WTC11 (cell line): ENCODE results near the gene SHC3. TPM values are rescaled to one million over a fixed set of nuclear protein-coding genes. Genes with fewer than 3 reads are reported as not detected.

Source experiments
- ATAC-seq: fragments of 200-7000 bp; cut with Tn5 transposase; 2 replicates; pipeline ENCODE4 v1.10.0; 2021; ENCODE audit warnings: mild to moderate bottlenecking, moderate library complexity
- CTCF ChIA-PET: fragments of 300-600 bp; sonication (Branson Sonifier 250); formaldehyde crosslinking; loops from one replicate; lab custom pipeline; 2021; ENCODE audit warnings: antibody characterized with exemption; lab: Charles Lee
- POLR2A ChIA-PET: fragments of 350-600 bp; sonication (Branson Sonifier 250); formaldehyde crosslinking; loops from one replicate; lab custom pipeline; 2021; ENCODE audit warnings: antibody characterized with exemption; lab: Charles Lee
- DNase-seq: peaks from one replicate; pipeline ENCODE4 v3.0.0; 2021; ENCODE audit warnings: low spot score
- H3K27ac Mint-ChIP-seq: 2 replicates; pipeline ENCODE4 v1.8.0; 2021; ENCODE audit warnings: mixed read lengths
- H3K27me3 Mint-ChIP-seq: 2 replicates; pipeline ENCODE4 v1.8.0; 2021; ENCODE audit warnings: low read depth, mild to moderate bottlenecking, moderate library complexity, mixed read lengths
- H3K36me3 Mint-ChIP-seq: 2 replicates; pipeline ENCODE4 v1.8.0; 2021; ENCODE audit warnings: mixed read lengths
- H3K4me1 Mint-ChIP-seq: 2 replicates; pipeline ENCODE4 v1.8.0; 2022; ENCODE audit warnings: mixed read lengths
- H3K4me3 Mint-ChIP-seq: 2 replicates; pipeline ENCODE4 v1.8.0; 2021; ENCODE audit warnings: mild to moderate bottlenecking, moderate library complexity, mixed read lengths
- H3K9me3 Mint-ChIP-seq: 2 replicates; pipeline ENCODE4 v1.8.0; 2021; ENCODE audit warnings: mixed read lengths
- ETV6 ChIP-seq: sonication (generic); formaldehyde crosslinking; IDR thresholded peaks from 2 replicates; pipeline ENCODE4 v1.8.1; 2022; ENCODE audit warnings: mild to moderate bottlenecking, missing genetic modification reagents
- GABPB1 ChIP-seq: sonication (generic); formaldehyde crosslinking; IDR thresholded peaks from 2 replicates; pipeline ENCODE4 v1.8.1; 2023; ENCODE audit warnings: mild to moderate bottlenecking, missing genetic modification reagents
- JAZF1 ChIP-seq: fragments of 250-450 bp; sonication (Bioruptor Pico); IDR thresholded peaks from 2 replicates; pipeline ENCODE4 v1.9.0; 2021; ENCODE audit warnings: moderate library complexity, mild to moderate bottlenecking, inconsistent platforms
- MXD4 ChIP-seq: fragments of 250-450 bp; sonication (Bioruptor Pico); IDR thresholded peaks from 2 replicates; pipeline ENCODE4 v1.8.0; 2021; ENCODE audit warnings: mild to moderate bottlenecking, moderate library complexity, borderline replicate concordance
- MYBL2 ChIP-seq: sonication (generic); formaldehyde crosslinking; IDR thresholded peaks from 2 replicates; pipeline ENCODE4 v1.8.1; 2023; ENCODE audit warnings: mild to moderate bottlenecking, moderate library complexity, missing genetic modification reagents
- NR2C2 ChIP-seq: sonication (generic); formaldehyde crosslinking; IDR thresholded peaks from 2 replicates; pipeline ENCODE4 v1.8.0; 2022; ENCODE audit warnings: mild to moderate bottlenecking, missing genetic modification reagents
- NR3C1 ChIP-seq: sonication (generic); formaldehyde crosslinking; conservative IDR thresholded peaks from 2 replicates; pipeline ENCODE4 v1.8.1; 2023; ENCODE audit warnings: low read depth, mild to moderate bottlenecking, missing genetic modification reagents
- RELA ChIP-seq: sonication (generic); formaldehyde crosslinking; IDR thresholded peaks from 2 replicates; pipeline ENCODE4 v1.8.1; 2022; ENCODE audit warnings: missing genetic modification reagents, mild to moderate bottlenecking, borderline replicate concordance
- RORB ChIP-seq: fragments of 250-450 bp; sonication (Bioruptor Pico); IDR thresholded peaks from 2 replicates; pipeline ENCODE4 v1.9.0; 2021; ENCODE audit warnings: mild to moderate bottlenecking
- TCF7 ChIP-seq: sonication (generic); formaldehyde crosslinking; IDR thresholded peaks from 2 replicates; pipeline ENCODE4 v1.8.0; 2022; ENCODE audit warnings: mild to moderate bottlenecking, low read depth, missing genetic modification reagents, moderate library complexity
- ZNF232 ChIP-seq: sonication (generic); formaldehyde crosslinking; IDR thresholded peaks from 2 replicates; pipeline ENCODE4 v1.8.0; 2022; ENCODE audit warnings: mild to moderate bottlenecking, missing genetic modification reagents
- total RNA-seq: library from RNA; stranded (reverse); gene quantifications from 3 replicates; pipeline ENCODE4 v1.2.3, GENCODE V29; 2021
- TF ChIP-seq, protein P1 (sequence below): fragments of 250-450 bp; sonication (Bioruptor Pico); conservative IDR thresholded peaks from 2 replicates; pipeline ENCODE4 v1.9.0; 2021; ENCODE audit warnings: mild to moderate bottlenecking
- TF ChIP-seq, protein P2 (sequence below): sonication (generic); formaldehyde crosslinking; IDR thresholded peaks from 2 replicates; pipeline ENCODE4 v1.8.0; 2022; ENCODE audit warnings: mild to moderate bottlenecking, missing genetic modification reagents
- TF ChIP-seq, protein P3 (sequence below): fragments of 250-450 bp; sonication (Bioruptor Pico); IDR thresholded peaks from 2 replicates; pipeline ENCODE4 v1.9.0; 2021; ENCODE audit warnings: mild to moderate bottlenecking, borderline replicate concordance
- TF ChIP-seq, protein P4 (sequence below): fragments of 250-450 bp; sonication (Bioruptor Pico); IDR thresholded peaks from 2 replicates; pipeline ENCODE4 v1.9.0; 2021; ENCODE audit warnings: mild to moderate bottlenecking
- TF ChIP-seq, protein P5 (sequence below): sonication (generic); formaldehyde crosslinking; IDR thresholded peaks from 2 replicates; pipeline ENCODE4 v1.8.1; 2023; ENCODE audit warnings: mild to moderate bottlenecking, missing genetic modification reagents
- TF ChIP-seq, protein P6 (sequence below): fragments of 250-450 bp; sonication (Bioruptor Pico); IDR thresholded peaks from 2 replicates; pipeline ENCODE4 v2.1.2; 2022; ENCODE audit warnings: mild to moderate bottlenecking, moderate library complexity
- TF ChIP-seq, protein P7 (sequence below): sonication (generic); formaldehyde crosslinking; IDR thresholded peaks from 2 replicates; pipeline ENCODE4 v1.8.1; 2023; ENCODE audit warnings: mild to moderate bottlenecking, missing genetic modification reagents, moderate library complexity
- TF ChIP-seq, protein P8 (sequence below): sonication (generic); formaldehyde crosslinking; IDR thresholded peaks from 2 replicates; pipeline ENCODE4 v1.8.0; 2023; ENCODE audit warnings: missing genetic modification reagents

SHC3 gene
- total RNA-seq, 1 experiment from 2014 or later: 4.9 TPM

DNA sequence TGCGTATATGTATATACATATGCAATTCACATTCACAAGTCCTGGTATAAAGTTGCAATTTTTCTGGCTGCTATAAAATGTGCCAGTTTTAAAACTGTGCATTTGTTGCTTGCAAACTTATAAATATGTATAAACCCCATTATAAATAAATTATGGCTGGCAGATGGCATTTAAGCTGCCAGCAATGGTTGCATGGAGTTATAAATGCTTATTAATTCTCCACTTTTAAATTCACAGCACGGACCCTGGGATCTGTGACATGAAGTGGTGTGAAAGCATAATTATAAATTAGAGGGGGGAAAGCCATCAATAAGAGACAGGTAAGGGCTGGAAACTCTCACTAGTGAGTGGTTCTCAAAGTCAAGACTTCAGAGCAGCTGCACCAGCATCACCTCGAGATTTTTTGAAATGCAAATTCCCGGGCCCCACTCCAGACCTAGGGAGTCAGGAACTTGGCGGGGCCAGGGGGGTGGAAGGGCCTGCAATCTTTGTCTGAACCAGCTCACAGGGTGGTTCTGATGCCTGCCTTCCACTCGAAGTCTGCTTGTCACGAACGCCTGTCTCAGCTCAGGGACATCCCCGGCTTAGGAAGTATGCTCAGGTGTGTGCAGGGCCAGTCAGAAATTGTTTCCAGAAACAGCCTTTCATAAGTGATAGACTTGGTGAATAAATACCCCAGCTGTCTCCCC, 170.4 kb downstream of the SHC3 start:
- Mint-ChIP-seq H3K4me3 (no peak overlapping the region), H3K9me3 (no peaks in the 10 kb centered on the region), H3K27me3 (no peaks in the 10 kb centered on the region), H3K4me1 (peaks cover 36% of the 10 kb centered on the region), H3K36me3 (no peaks in the 10 kb centered on the region; the same call in 1 of the 2 replicates), H3K27ac (no peak overlapping the region)
- ATAC-seq (no peak), DNase-seq (no peak)
- CTCF ChIA-PET: interaction anchor here (0.8 to 1.9 kb wide), 5 partner anchors 7 to 271 kb away, joined by 3 to 11 read pairs (median 3); no protein-coding TSS in a partner anchor
- no peak for TF ChIP-seq ETV6 (CRISPR knock-in tag)
- TF ChIP-seq, protein P1, sequence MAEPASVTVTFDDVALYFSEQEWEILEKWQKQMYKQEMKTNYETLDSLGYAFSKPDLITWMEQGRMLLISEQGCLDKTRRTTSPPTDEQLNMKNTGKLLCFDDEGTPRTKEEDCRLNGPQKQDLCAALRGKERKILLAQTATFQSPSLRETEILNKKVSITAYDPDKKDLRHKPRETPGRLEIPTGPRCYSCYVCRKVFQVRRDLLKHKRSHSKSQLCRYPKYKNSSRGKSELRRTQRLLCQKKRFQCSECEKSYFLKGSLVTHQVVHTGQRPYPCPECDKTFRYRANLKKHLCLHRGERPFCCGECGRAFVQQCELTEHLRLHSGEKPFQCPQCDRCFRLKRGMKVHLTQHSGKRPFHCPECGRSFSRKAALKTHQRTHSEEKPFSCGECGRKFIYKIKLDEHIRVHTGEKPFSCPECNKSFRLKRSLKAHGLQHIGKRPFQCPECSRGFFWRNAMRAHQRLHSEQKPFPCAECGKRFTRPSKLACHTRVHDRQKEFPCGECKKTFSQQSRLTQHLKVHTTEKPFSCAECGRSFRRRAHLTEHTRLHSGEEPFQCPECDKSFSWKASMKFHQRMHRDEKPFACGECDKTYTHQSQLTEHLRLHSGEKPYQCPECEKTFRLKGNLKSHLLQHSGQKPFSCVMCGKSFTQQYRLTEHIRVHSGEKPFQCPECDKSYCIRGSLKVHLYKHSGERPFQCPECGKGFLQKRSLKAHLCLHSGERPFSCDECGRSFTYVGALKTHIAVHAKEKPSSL (CRISPR knock-in tag): no peak
- TF ChIP-seq, protein P2, sequence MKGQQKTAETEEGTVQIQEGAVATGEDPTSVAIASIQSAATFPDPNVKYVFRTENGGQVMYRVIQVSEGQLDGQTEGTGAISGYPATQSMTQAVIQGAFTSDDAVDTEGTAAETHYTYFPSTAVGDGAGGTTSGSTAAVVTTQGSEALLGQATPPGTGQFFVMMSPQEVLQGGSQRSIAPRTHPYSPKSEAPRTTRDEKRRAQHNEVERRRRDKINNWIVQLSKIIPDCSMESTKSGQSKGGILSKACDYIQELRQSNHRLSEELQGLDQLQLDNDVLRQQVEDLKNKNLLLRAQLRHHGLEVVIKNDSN (CRISPR knock-in tag): no peak
- TF ChIP-seq, protein P3, sequence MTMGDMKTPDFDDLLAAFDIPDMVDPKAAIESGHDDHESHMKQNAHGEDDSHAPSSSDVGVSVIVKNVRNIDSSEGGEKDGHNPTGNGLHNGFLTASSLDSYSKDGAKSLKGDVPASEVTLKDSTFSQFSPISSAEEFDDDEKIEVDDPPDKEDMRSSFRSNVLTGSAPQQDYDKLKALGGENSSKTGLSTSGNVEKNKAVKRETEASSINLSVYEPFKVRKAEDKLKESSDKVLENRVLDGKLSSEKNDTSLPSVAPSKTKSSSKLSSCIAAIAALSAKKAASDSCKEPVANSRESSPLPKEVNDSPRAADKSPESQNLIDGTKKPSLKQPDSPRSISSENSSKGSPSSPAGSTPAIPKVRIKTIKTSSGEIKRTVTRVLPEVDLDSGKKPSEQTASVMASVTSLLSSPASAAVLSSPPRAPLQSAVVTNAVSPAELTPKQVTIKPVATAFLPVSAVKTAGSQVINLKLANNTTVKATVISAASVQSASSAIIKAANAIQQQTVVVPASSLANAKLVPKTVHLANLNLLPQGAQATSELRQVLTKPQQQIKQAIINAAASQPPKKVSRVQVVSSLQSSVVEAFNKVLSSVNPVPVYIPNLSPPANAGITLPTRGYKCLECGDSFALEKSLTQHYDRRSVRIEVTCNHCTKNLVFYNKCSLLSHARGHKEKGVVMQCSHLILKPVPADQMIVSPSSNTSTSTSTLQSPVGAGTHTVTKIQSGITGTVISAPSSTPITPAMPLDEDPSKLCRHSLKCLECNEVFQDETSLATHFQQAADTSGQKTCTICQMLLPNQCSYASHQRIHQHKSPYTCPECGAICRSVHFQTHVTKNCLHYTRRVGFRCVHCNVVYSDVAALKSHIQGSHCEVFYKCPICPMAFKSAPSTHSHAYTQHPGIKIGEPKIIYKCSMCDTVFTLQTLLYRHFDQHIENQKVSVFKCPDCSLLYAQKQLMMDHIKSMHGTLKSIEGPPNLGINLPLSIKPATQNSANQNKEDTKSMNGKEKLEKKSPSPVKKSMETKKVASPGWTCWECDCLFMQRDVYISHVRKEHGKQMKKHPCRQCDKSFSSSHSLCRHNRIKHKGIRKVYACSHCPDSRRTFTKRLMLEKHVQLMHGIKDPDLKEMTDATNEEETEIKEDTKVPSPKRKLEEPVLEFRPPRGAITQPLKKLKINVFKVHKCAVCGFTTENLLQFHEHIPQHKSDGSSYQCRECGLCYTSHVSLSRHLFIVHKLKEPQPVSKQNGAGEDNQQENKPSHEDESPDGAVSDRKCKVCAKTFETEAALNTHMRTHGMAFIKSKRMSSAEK (CRISPR knock-in tag): no peak
- TF ChIP-seq ZNF232 (CRISPR knock-in tag): no peak
- TF ChIP-seq, protein P4, sequence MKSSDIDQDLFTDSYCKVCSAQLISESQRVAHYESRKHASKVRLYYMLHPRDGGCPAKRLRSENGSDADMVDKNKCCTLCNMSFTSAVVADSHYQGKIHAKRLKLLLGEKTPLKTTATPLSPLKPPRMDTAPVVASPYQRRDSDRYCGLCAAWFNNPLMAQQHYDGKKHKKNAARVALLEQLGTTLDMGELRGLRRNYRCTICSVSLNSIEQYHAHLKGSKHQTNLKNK (CRISPR knock-in tag): no peak
- no peak for TF ChIP-seq GABPB1 (CRISPR knock-in tag)
- no peak for TF ChIP-seq NR3C1 (CRISPR knock-in tag)
- POLR2A ChIA-PET: no interaction called here

DNA sequence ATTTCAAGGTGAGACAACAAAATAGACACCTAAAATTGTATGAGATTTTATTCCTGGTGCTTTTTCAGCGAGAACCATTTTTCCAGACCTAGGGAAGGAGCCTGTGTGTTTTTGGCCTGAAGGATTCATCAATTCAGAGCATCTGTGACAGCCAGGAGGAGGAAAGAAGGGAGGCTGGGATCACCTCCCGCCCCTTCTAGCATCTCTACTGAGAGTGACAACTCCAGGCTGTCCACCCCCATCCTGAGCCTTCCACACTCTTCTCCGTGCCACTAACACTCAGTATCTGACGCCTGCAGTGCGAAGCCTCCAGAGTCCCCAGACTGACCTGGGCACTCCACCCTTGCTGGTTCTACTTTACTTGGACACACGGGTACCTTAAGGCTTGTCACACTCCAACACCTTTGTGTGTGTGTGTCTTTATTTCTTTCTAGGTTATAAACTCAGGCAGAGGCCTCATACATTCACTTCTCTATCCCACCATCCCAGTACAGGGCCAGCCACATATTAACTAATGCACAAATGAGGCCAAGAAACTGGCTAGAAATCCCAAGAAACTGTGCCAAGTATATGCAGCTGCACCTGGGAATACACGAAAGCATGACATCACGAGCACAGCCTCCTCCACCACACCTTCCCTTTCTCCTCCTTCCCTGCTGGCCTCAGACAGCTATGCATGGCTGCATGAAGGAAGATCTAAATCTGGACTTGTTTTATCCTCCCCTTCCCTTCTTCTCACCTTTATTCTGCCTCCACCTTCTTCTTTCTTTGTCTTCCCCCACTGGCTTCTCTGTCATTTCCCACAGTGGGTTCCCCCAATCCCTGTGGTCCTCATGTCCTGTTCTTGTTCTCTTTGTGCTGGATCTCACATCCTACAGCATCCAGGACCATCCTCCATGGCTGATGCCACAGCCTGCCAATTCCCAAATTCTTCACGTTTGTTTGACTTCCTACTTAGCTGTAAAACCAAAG, 171.3 kb downstream of the SHC3 start:
- ChIA-PET CTCF (interaction anchor here (1.9 kb wide), 1 partner anchor 272 kb away, joined by 11 read pairs; no protein-coding TSS in a partner anchor), POLR2A (no interaction called here)
- ATAC-seq: no peak
- TF ChIP-seq TCF7 (no peak), NR2C2 (CRISPR knock-in tag) (no peak), RELA (CRISPR knock-in tag) (no peak), MYBL2 (CRISPR knock-in tag) (no peak), GABPB1 (CRISPR knock-in tag) (no peak), JAZF1 (CRISPR knock-in tag) (no peak), RORB (CRISPR knock-in tag) (no peak), MXD4 (no peak)
- TF ChIP-seq, protein P5, sequence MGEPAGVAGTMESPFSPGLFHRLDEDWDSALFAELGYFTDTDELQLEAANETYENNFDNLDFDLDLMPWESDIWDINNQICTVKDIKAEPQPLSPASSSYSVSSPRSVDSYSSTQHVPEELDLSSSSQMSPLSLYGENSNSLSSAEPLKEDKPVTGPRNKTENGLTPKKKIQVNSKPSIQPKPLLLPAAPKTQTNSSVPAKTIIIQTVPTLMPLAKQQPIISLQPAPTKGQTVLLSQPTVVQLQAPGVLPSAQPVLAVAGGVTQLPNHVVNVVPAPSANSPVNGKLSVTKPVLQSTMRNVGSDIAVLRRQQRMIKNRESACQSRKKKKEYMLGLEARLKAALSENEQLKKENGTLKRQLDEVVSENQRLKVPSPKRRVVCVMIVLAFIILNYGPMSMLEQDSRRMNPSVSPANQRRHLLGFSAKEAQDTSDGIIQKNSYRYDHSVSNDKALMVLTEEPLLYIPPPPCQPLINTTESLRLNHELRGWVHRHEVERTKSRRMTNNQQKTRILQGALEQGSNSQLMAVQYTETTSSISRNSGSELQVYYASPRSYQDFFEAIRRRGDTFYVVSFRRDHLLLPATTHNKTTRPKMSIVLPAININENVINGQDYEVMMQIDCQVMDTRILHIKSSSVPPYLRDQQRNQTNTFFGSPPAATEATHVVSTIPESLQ (CRISPR knock-in tag): no peak
- TF ChIP-seq, protein P6, sequence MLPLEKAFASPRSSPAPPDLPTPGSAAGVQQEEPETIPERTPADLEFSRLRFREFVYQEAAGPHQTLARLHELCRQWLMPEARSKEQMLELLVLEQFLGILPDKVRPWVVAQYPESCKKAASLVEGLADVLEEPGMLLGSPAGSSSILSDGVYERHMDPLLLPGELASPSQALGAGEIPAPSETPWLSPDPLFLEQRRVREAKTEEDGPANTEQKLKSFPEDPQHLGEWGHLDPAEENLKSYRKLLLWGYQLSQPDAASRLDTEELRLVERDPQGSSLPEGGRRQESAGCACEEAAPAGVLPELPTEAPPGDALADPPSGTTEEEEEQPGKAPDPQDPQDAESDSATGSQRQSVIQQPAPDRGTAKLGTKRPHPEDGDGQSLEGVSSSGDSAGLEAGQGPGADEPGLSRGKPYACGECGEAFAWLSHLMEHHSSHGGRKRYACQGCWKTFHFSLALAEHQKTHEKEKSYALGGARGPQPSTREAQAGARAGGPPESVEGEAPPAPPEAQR (CRISPR knock-in tag): no peak
- TF ChIP-seq, protein P7, sequence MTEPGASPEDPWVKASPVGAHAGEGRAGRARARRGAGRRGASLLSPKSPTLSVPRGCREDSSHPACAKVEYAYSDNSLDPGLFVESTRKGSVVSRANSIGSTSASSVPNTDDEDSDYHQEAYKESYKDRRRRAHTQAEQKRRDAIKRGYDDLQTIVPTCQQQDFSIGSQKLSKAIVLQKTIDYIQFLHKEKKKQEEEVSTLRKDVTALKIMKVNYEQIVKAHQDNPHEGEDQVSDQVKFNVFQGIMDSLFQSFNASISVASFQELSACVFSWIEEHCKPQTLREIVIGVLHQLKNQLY (CRISPR knock-in tag): no peak
- TF ChIP-seq, protein P8, sequence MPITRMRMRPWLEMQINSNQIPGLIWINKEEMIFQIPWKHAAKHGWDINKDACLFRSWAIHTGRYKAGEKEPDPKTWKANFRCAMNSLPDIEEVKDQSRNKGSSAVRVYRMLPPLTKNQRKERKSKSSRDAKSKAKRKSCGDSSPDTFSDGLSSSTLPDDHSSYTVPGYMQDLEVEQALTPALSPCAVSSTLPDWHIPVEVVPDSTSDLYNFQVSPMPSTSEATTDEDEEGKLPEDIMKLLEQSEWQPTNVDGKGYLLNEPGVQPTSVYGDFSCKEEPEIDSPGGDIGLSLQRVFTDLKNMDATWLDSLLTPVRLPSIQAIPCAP (CRISPR knock-in tag): no peak

More for the DNA sequence above, 171.3 kb downstream of the SHC3 start:
- no peak for DNase-seq
- Mint-ChIP-seq H3K4me1 (peaks cover 29% of the 10 kb centered on the region), H3K9me3 (no peaks in the 10 kb centered on the region), H3K27ac (no peak overlapping the region), H3K36me3 (no peaks in the 10 kb centered on the region; the same call in 1 of the 2 replicates), H3K27me3 (no peaks in the 10 kb centered on the region), H3K4me3 (no peak overlapping the region)
